Neural cell (in vitro differentiated cells): Measurements from ENCODE around the gene RAET1L. TPM values are rescaled to one million over a fixed set of nuclear protein-coding genes. Genes with fewer than 3 reads are reported as not detected.

Experiments
- H2AFZ ChIP-seq: fragments of 200-600, 300-800 bp; sonication (generic), shearing (Covaris generic); 2 replicates; pipeline ENCODE4 v1.6.0; 2014; ENCODE audit warnings: low read depth, mild to moderate bottlenecking, antibody characterized with exemption, low read length, moderate library complexity
- H3F3A ChIP-seq: fragments of 200-600 bp; shearing (Covaris generic); 2 replicates; pipeline ENCODE4 v1.6.1; 2016; ENCODE audit warnings: mild to moderate bottlenecking, moderate library complexity, mixed read lengths, antibody characterized with exemption, low read length; ENCODE audit not compliant: insufficient read depth, poor library complexity, severe bottlenecking
- H3K27ac ChIP-seq: fragments of 200-600, 300-800 bp; sonication (generic), shearing (Covaris generic); 2 replicates; pipeline ENCODE4 v1.5.1; 2014; ENCODE audit warnings: mild to moderate bottlenecking, low read length, moderate library complexity
- H3K27me3 ChIP-seq: fragments of 300-800, 200-600 bp; sonication (generic), shearing (Covaris generic); 2 replicates; pipeline ENCODE4 v1.6.0; 2014; ENCODE audit warnings: mild to moderate bottlenecking, low read depth, low read length, moderate library complexity; ENCODE audit not compliant: insufficient read depth
- H3K36me3 ChIP-seq: fragments of 300-800, 200-600 bp; sonication (generic), shearing (Covaris generic); 2 replicates; pipeline ENCODE4 v1.5.1; 2014; ENCODE audit warnings: mild to moderate bottlenecking, antibody characterized with exemption, low read length, moderate library complexity; ENCODE audit not compliant: insufficient read depth
- H3K4me2 ChIP-seq: fragments of 300-800, 200-600 bp; sonication (generic), shearing (Covaris generic); 2 replicates; pipeline ENCODE4 v1.6.0; 2014; ENCODE audit warnings: mild to moderate bottlenecking, low read length
- H3K4me3 ChIP-seq: fragments of 300-800, 200-600 bp; sonication (generic), shearing (Covaris generic); 2 replicates; pipeline ENCODE4 v1.5.1; 2014; ENCODE audit warnings: mild to moderate bottlenecking, low read length, moderate library complexity
- H3K79me2 ChIP-seq: fragments of 200-600 bp; shearing (Covaris generic); replicated peaks from 2 replicates; pipeline ENCODE4 v1.6.0; 2014; ENCODE audit warnings: mild to moderate bottlenecking, low read length, moderate library complexity; ENCODE audit not compliant: insufficient read depth
- H3K9ac ChIP-seq: fragments of 300-800, 200-600 bp; sonication (generic), shearing (Covaris generic); 2 replicates; pipeline ENCODE4 v1.6.1; 2016; ENCODE audit warnings: mild to moderate bottlenecking, low read length, mixed read lengths
- H3K9me2 ChIP-seq: fragments of 200-600 bp; shearing (Covaris generic); 2 replicates; pipeline ENCODE4 v1.6.1; 2016; ENCODE audit warnings: mild to moderate bottlenecking, low read length, mixed read lengths; ENCODE audit not compliant: insufficient read depth
- H3K9me3 ChIP-seq: fragments of 200-600, 300-800 bp; sonication (generic), shearing (Covaris generic); 2 replicates; pipeline ENCODE4 v1.6.1; 2016; ENCODE audit warnings: mild to moderate bottlenecking, mixed run types, low read length, moderate library complexity, mixed read lengths
- H4K20me1 ChIP-seq: fragments of 200-600 bp; shearing (Covaris generic); 2 replicates; pipeline ENCODE4 v1.6.1; 2016; ENCODE audit warnings: mild to moderate bottlenecking, mixed run types; ENCODE audit not compliant: insufficient read depth
- CTCF ChIP-seq: fragments of 450-650 bp; IDR thresholded peaks from 2 replicates; pipeline ENCODE4 v1.5.1; 2014; ENCODE audit warnings: antibody characterized with exemption, mild to moderate bottlenecking, moderate library complexity; ENCODE audit not compliant: poor library complexity, severe bottlenecking
- EP300 ChIP-seq: fragments of 450-650 bp; conservative IDR thresholded peaks from 2 replicates; pipeline ENCODE4 v1.6.1; 2014; ENCODE audit warnings: antibody characterized with exemption, mild to moderate bottlenecking, moderate library complexity; ENCODE audit not compliant: poor library complexity, severe bottlenecking
- EZH2 ChIP-seq: fragments of 200-600, 300-800 bp; shearing (Covaris generic), sonication (generic); IDR thresholded peaks from 2 replicates; pipeline ENCODE4 v1.6.1; 2014; ENCODE audit warnings: antibody characterized with exemption, low read length, borderline replicate concordance, mild to moderate bottlenecking; ENCODE audit not compliant: insufficient read depth, poor library complexity, severe bottlenecking
- MXI1 ChIP-seq: fragments of 450-650 bp; conservative IDR thresholded peaks from 2 replicates; pipeline ENCODE4 v1.6.1; 2014; ENCODE audit warnings: antibody characterized with exemption, mild to moderate bottlenecking; ENCODE audit not compliant: poor library complexity, severe bottlenecking
- POLR2AphosphoS5 ChIP-seq: IDR thresholded peaks from 2 replicates; pipeline ENCODE4 v1.6.1; 2012
- RAD21 ChIP-seq: fragments of 450-650 bp; conservative IDR thresholded peaks from 2 replicates; pipeline ENCODE4 v1.6.1; 2014; ENCODE audit warnings: antibody characterized with exemption, mild to moderate bottlenecking, moderate library complexity
- REST ChIP-seq: IDR thresholded peaks from 2 replicates; pipeline ENCODE4 v1.6.1; 2012; ENCODE audit warnings: borderline replicate concordance
- SMC3 ChIP-seq: fragments of 450-650 bp; conservative IDR thresholded peaks from 2 replicates; pipeline ENCODE4 v1.6.1; 2014; ENCODE audit warnings: antibody characterized with exemption, mild to moderate bottlenecking, moderate library complexity; ENCODE audit not compliant: poor library complexity
- TAF1 ChIP-seq: IDR thresholded peaks from 2 replicates; pipeline ENCODE4 v1.6.1; 2012; ENCODE audit warnings: low read depth
- polyA plus RNA-seq: library from polyadenylated mRNA; depleted of rRNA; stranded (reverse); fragments of >200 nt; gene quantifications from 2 replicates; pipeline ENCODE4 v1.2.3, GENCODE V29; 2014

Gene RAET1L
- polyA plus RNA-seq, 1 donor from 2014 or later: not detected

GRCh38 chr6:150027806-150028565 lies 2.7 kb upstream of the RAET1L start:
- Histone ChIP-seq H3K9me3 (no peaks in the 10 kb centered on the region), H4K20me1 (no peaks in the 10 kb centered on the region), H3K79me2 (no peaks in the 10 kb centered on the region), H3K4me3 (no peak overlapping the region), H3K9me2 (no peaks in the 10 kb centered on the region), H3K27ac (no peak overlapping the region), H3K36me3 (no peaks in the 10 kb centered on the region), H3K4me2 (no peak overlapping the region), H3F3A (no peaks in the 10 kb centered on the region), H3K27me3 (peaks cover 21% of the 10 kb centered on the region), H2AFZ (no peak overlapping the region), H3K9ac (no peak overlapping the region)
- no peak for TF ChIP-seq POLR2AphosphoS5
- TF ChIP-seq MXI1: no peak
- no peak for TF ChIP-seq SMC3
- no peak for TF ChIP-seq RAD21
- TF ChIP-seq EP300: no peak

GRCh38 chr6:150026976-150027805 lies 1.9 kb upstream of the RAET1L start:
- Histone ChIP-seq H2AFZ (no peak overlapping the region), H3K79me2 (no peaks in the 10 kb centered on the region), H3K36me3 (no peaks in the 10 kb centered on the region), H3K9me2 (no peaks in the 10 kb centered on the region), H3K27ac (no peak overlapping the region), H3K27me3 (peaks cover 21% of the 10 kb centered on the region), H3K9ac (no peak overlapping the region), H3F3A (no peaks in the 10 kb centered on the region), H4K20me1 (no peaks in the 10 kb centered on the region), H3K9me3 (no peaks in the 10 kb centered on the region), H3K4me3 (no peak overlapping the region), H3K4me2 (no peak overlapping the region)
- TF ChIP-seq CTCF (no peak), TAF1 (no peak), SMC3 (no peak), RAD21 (no peak), EZH2 (no peak), MXI1 (no peak), POLR2AphosphoS5 (no peak), REST (no peak), EP300 (no peak)
